Measurements from ENCODE around the gene GUCY1B1.
"Not testable (repeated sequence)": the region's sequence is repeated elsewhere in the genome, so short reads cannot be mapped to it uniquely, and the experiment has no call there.

The GUCY1B1 gene

GRCh38 chr4:155777971-155778735 is 19.3 kb downstream of the GUCY1B1 start:
- no peaks in the 10 kb centered on the region for H3K9me3 Mint-ChIP-seq
- peaks cover 4% of the 10 kb centered on the region for H3K27me3 Mint-ChIP-seq
- H3K4me3 Mint-ChIP-seq, result no peak overlapping the region
- H3K4me1 Mint-ChIP-seq, result no peaks in the 10 kb centered on the region
- no peak overlapping the region for H3K27ac Mint-ChIP-seq
- no peaks in the 10 kb centered on the region for H3K36me3 Mint-ChIP-seq

GRCh38 chr4:155780775-155781174 is 22.0 kb downstream of the GUCY1B1 start:
- Mint-ChIP-seq H3K4me3 (no peak overlapping the region), H3K4me1 (no peaks in the 10 kb centered on the region), H3K9me3 (no peaks in the 10 kb centered on the region), H3K27me3 (peaks cover 4% of the 10 kb centered on the region), H3K27ac (no peak overlapping the region), H3K36me3 (no peaks in the 10 kb centered on the region)

- H3K27me3 Mint-ChIP-seq, result peaks cover 4% of the 10 kb centered on the region
- no peaks in the 10 kb centered on the region for H3K9me3 Mint-ChIP-seq
- no peaks in the 10 kb centered on the region for H3K36me3 Mint-ChIP-seq
- no peaks in the 10 kb centered on the region for H3K4me1 Mint-ChIP-seq
- H3K4me3 Mint-ChIP-seq, result no peak overlapping the region
- no peak overlapping the region for H3K27ac Mint-ChIP-seq
Observed at GRCh38 chr4:155781249-155781831, 22.5 kb downstream of the GUCY1B1 start.

GRCh38 chr4:155784637-155785036 is 25.8 kb downstream of the GUCY1B1 start:
- no peak overlapping the region for H3K4me3 Mint-ChIP-seq
- peaks cover 6% of the 10 kb centered on the region for H3K27me3 Mint-ChIP-seq
- H3K4me1 Mint-ChIP-seq, result no peaks in the 10 kb centered on the region
- H3K36me3 Mint-ChIP-seq, result no peaks in the 10 kb centered on the region
- no peaks in the 10 kb centered on the region for H3K9me3 Mint-ChIP-seq
- H3K27ac Mint-ChIP-seq, result no peak overlapping the region

GRCh38 chr4:155785828-155786227 is 27.0 kb downstream of the GUCY1B1 start:
- no peak overlapping the region for H3K4me3 Mint-ChIP-seq
- no peak overlapping the region for H3K27ac Mint-ChIP-seq
- no peaks in the 10 kb centered on the region for H3K36me3 Mint-ChIP-seq
- no peaks in the 10 kb centered on the region for H3K9me3 Mint-ChIP-seq
- no peaks in the 10 kb centered on the region for H3K4me1 Mint-ChIP-seq
- H3K27me3 Mint-ChIP-seq, result peaks cover 2% of the 10 kb centered on the region

GRCh38 chr4:155787113-155787710 is 28.4 kb downstream of the GUCY1B1 start:
- no peaks in the 10 kb centered on the region for H3K36me3 Mint-ChIP-seq
- no peaks in the 10 kb centered on the region for H3K9me3 Mint-ChIP-seq
- peaks cover 2% of the 10 kb centered on the region for H3K27me3 Mint-ChIP-seq
- H3K27ac Mint-ChIP-seq, result no peak overlapping the region
- H3K4me3 Mint-ChIP-seq, result no peak overlapping the region
- H3K4me1 Mint-ChIP-seq, result no peaks in the 10 kb centered on the region

- H3K36me3 Mint-ChIP-seq, result no peaks in the 10 kb centered on the region
- no peaks in the 10 kb centered on the region for H3K9me3 Mint-ChIP-seq
- no peak overlapping the region for H3K4me3 Mint-ChIP-seq
- H3K4me1 Mint-ChIP-seq, result no peaks in the 10 kb centered on the region
- H3K27ac Mint-ChIP-seq, result no peak overlapping the region
- H3K27me3 Mint-ChIP-seq, result peaks cover 5% of the 10 kb centered on the region
Observed at GRCh38 chr4:155789391-155789790, 30.6 kb downstream of the GUCY1B1 start.

- Mint-ChIP-seq H3K4me3 (no peak overlapping the region), H3K4me1 (no peaks in the 10 kb centered on the region), H3K36me3 (no peaks in the 10 kb centered on the region), H3K9me3 (no peaks in the 10 kb centered on the region), H3K27me3 (peaks cover 5% of the 10 kb centered on the region), H3K27ac (no peak overlapping the region)
Observed at GRCh38 chr4:155789982-155790381, 31.2 kb downstream of the GUCY1B1 start.

- no peak overlapping the region for H3K4me3 Mint-ChIP-seq
- H3K27ac Mint-ChIP-seq, result no peak overlapping the region
- peaks cover 3% of the 10 kb centered on the region for H3K27me3 Mint-ChIP-seq
- no peaks in the 10 kb centered on the region for H3K36me3 Mint-ChIP-seq
- no peaks in the 10 kb centered on the region for H3K4me1 Mint-ChIP-seq
- no peaks in the 10 kb centered on the region for H3K9me3 Mint-ChIP-seq
Observed at GRCh38 chr4:155794589-155795236, 35.9 kb downstream of the GUCY1B1 start.

GRCh38 chr4:155795991-155796390 is 37.2 kb downstream of the GUCY1B1 start:
- Mint-ChIP-seq H3K4me1 (no peaks in the 10 kb centered on the region), H3K27ac (no peak overlapping the region), H3K36me3 (no peaks in the 10 kb centered on the region), H3K9me3 (no peaks in the 10 kb centered on the region), H3K4me3 (no peak overlapping the region), H3K27me3 (peaks cover 3% of the 10 kb centered on the region)

GRCh38 chr4:155797581-155797980 is 38.8 kb downstream of the GUCY1B1 start:
- not testable (repeated sequence) for H3K36me3 Mint-ChIP-seq, H3K27ac Mint-ChIP-seq, H3K4me1 Mint-ChIP-seq, H3K4me3 Mint-ChIP-seq, H3K27me3 Mint-ChIP-seq, H3K9me3 Mint-ChIP-seq

GRCh38 chr4:155799116-155799793 is 40.4 kb downstream of the GUCY1B1 start:
- Mint-ChIP-seq H3K27me3 (peaks cover 3% of the 10 kb centered on the region), H3K36me3 (no peaks in the 10 kb centered on the region)

GRCh38 chr4:155799794-155800123 is 40.9 kb downstream of the GUCY1B1 start:
- Mint-ChIP-seq H3K4me1 (no peaks in the 10 kb centered on the region), H3K4me3 (no peak overlapping the region), H3K36me3 (no peaks in the 10 kb centered on the region), H3K27me3 (peaks cover 2% of the 10 kb centered on the region), H3K9me3 (no peaks in the 10 kb centered on the region), H3K27ac (no peak overlapping the region)

More at GRCh38 chr4:155799116-155799793, 40.4 kb downstream of the GUCY1B1 start:
- Mint-ChIP-seq H3K4me1 (no peaks in the 10 kb centered on the region), H3K4me3 (no peak overlapping the region), H3K9me3 (no peaks in the 10 kb centered on the region), H3K27ac (no peak overlapping the region)

GRCh38 chr4:155800685-155801343 is 42.0 kb downstream of the GUCY1B1 start:
- Mint-ChIP-seq H3K4me1 (no peaks in the 10 kb centered on the region), H3K36me3 (no peaks in the 10 kb centered on the region), H3K4me3 (no peak overlapping the region), H3K27ac (no peak overlapping the region), H3K9me3 (no peaks in the 10 kb centered on the region), H3K27me3 (peaks cover 2% of the 10 kb centered on the region)

Measured in activated naive CD4-positive, alpha-beta T cell treated with anti-CD3 and anti-CD28 coated beads, Interleukin-2, amount 50 U/mL, for 24 hours (primary cell).